ENCODE results near the gene CMTM1.

GRCh38 chr16:66591018-66591417, 24.8 kb downstream of the CMTM1 start:
- no peak for TF ChIP-seq REST (IDR thresholded peaks at IDR 0.05; ENCODE audit: insufficient read depth in 1 of 2, low read depth in 2 of 2, low read length in 1 of 2)
- TF ChIP-seq CTCF (IDR thresholded peaks at IDR 0.05): no peak

All from Panc1 (cell line).